GM19025 (cell line): Measurements from ENCODE around the gene SLC25A21.
A peak's percentile ranks its signal among the peaks of the same experiment; 100 is the strongest.

ENCODE experiments used
- ATAC-seq: cut with Tn5 transposase; IDR thresholded peaks from one replicate; pipeline ENCODE4 v1.9.1; 2021; ENCODE audit warnings: mild to moderate bottlenecking, low read depth, moderate library complexity; ENCODE audit not compliant: unreplicated experiment

Gene SLC25A21

DNA sequence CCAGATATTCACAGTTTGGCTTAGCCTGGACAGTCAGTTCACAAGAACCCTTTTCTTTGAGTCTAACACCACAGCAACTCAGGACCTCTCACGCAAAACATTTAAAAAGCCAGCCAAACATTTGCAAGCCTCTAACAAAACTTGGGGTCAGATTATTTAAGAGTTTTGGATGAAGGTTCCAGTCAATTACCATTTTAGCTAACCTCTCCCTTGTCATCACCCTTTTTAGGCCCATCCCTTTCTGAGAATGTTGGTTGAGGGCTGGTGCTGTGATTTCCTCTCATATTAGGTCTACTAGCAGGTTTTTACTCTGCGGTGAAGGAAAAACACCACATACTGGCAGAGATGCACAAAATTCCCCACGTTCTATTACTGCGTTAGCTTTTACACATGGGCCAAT, 490.1 kb downstream of the SLC25A21 start:
- ATAC-seq: no peak

DNA sequence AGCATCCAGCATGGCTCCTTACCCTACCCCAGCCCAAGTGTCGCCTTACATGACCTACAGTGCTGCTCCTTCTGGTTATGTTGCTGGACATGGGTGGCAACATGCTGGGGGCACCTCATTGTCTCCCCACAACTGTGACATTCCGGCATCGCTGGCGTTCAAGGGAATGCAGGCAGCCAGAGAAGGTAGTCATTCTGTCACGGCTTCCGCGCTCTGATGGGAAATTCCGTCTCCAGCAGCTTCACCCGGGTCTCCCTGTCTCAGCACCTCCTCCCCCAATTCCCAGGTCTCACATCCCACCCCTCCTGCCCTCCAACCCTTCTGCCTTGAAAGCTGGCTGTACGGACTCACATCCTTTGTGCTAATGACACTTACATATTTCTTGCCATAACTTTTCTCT, 496.2 kb downstream of the SLC25A21 start:
- ATAC-seq: no peak

GRCh38 chr14:36675581-36675980, 496.8 kb downstream of the SLC25A21 start:
- ATAC-seq: no peak

DNA sequence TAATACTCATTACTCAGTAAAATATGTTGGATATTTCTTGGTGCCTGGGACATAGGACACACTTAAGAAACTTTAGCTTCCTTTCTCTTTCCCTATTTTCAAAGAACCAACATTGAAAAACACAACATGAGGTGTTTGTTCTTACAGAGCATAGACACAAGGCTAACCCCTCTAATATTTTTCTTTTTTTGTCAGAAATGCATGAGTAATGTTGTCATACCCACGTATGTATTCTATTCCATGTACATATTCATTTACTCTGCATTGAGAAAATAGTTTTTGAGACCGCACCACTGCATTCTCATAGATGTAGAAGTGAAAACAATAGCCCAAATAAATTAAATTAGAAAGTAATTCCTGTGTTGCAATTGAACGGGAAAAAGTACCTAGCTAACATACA, 497.7 kb downstream of the SLC25A21 start:
- no peak for ATAC-seq

GRCh38 chr14:36672095-36672494, 500.3 kb downstream of the SLC25A21 start:
- ATAC-seq: no peak

- no peak for ATAC-seq
These were observed 501.3 kb downstream of the SLC25A21 start for GRCh38 chr14:36671149-36671548.

DNA sequence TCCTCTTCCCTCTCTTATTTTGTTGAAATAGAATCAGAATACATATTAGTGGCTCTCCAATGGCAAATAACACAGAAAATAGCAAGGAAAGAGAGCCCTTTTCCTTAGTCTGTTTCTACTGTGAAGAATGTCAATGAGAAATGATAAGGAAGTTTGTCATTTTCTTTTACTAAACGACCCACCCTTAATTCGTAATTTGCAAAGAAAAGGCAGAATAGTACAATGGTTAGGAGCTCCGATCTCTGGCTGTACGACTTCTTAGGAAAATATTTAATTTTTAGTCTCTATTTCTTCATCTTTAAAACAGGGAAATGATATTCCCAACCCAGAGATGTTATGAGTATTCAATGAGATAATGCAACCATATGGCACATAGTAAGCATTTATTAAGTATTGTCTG, 504.7 kb downstream of the SLC25A21 start:
- ATAC-seq: no peak

GRCh38 chr14:36666416-36667206, 505.8 kb downstream of the SLC25A21 start:
- ATAC-seq: no peak

GRCh38 chr14:36665887-36666415, 506.5 kb downstream of the SLC25A21 start:
- ATAC-seq: no peak

GRCh38 chr14:36664322-36665193, 507.8 kb downstream of the SLC25A21 start:
- no peak for ATAC-seq

GRCh38 chr14:36663404-36664321, 508.7 kb downstream of the SLC25A21 start:
- ATAC-seq: no peak

GRCh38 chr14:36662543-36663403, 509.6 kb downstream of the SLC25A21 start:
- no peak for ATAC-seq

- ATAC-seq: no peak
These were observed 510.2 kb downstream of the SLC25A21 start for GRCh38 chr14:36662258-36662542.

DNA sequence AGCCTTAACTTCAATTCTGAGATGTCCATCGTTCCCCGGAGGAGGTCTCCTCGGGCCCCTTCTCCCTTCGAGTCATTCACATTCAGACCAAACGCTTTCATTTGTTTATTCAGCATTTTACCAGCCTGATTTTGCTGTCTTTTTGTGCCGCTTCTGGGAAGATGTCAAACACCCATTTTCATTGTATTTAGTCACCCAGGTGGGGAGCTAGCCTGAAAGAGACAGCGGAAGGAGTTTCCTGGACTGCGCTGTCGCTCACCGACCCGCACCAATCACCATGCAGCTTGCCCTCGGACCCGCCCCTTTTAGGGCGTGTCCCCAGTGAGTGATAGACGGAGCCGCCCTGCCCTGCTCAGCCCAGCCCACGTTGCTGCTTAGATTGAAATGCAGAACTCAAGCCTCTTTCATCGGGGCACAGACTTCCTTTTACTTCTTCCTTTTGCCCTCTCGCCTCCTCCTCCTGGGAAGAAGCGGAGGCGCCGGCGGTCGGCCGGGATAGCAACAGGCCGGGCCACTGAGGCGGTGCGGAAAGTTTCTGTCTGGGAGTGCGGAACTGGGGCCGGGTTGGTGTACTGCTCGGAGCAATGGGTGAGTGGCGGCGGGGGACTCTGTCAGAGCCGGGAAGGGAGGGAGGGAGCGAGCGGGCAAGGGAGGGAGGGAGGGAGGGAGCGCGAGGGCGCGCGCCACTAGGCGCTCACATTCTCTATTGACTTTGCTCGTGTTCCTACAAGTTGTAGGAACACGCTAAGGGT, 510.7 kb downstream of the SLC25A21 start, which contains the start of gene PAX9:
PAX9 (plus strand) TSS at position 355 of the 752 bp plus-strand sequence; CDS start at position 585, 230 bp downstream.
- ATAC-seq: peak; percentile 63

GRCh38 chr14:36660736-36661505, 511.5 kb downstream of the SLC25A21 start:
- no peak for ATAC-seq

GRCh38 chr14:36659822-36660735, 512.3 kb downstream of the SLC25A21 start:
- no peak for ATAC-seq
